SK-N-SH treated with all-trans-retinoic acid at 6 μM for 48 hours (cell line): ENCODE results near the gene SMARCC1.

Experiments used
- ATAC-seq: fragments of 200-7000 bp; cut with Tn5 transposase; 3 replicates; pipeline ENCODE4 v1.9.1; 2020; ENCODE audit warnings: mild to moderate bottlenecking, moderate library complexity
- ARNTL ChIP-seq: fragments of 450-650 bp; formaldehyde crosslinking; IDR thresholded peaks from 2 replicates; pipeline ENCODE4 v1.5.0; 2020; ENCODE audit warnings: low read depth, mild to moderate bottlenecking, moderate library complexity, borderline replicate concordance
- BACH2 ChIP-seq: fragments of 250-450 bp; sonication (Bioruptor Pico); IDR thresholded peaks from 2 replicates; pipeline ENCODE4 v1.9.0; 2021; ENCODE audit warnings: mild to moderate bottlenecking, borderline replicate concordance
- CREB5 ChIP-seq: fragments of 250-450 bp; sonication (Bioruptor Pico); IDR thresholded peaks from 2 replicates; pipeline ENCODE4 v1.5.1; 2020; ENCODE audit warnings: low read depth, mild to moderate bottlenecking, moderate library complexity
- CSDC2 ChIP-seq: fragments of 250-450 bp; sonication (Bioruptor Pico); IDR thresholded peaks from 2 replicates; pipeline ENCODE4 v1.5.0; 2020; ENCODE audit warnings: mild to moderate bottlenecking, moderate library complexity
- CSRNP3 ChIP-seq: fragments of 250-450 bp; sonication (Bioruptor Pico); IDR thresholded peaks from 2 replicates; pipeline ENCODE4 v1.5.1; 2021; ENCODE audit warnings: mild to moderate bottlenecking, moderate library complexity
- ESRRG ChIP-seq: fragments of 250-450 bp; sonication (Bioruptor Pico); IDR thresholded peaks from 2 replicates; pipeline ENCODE4 v1.6.1; 2021; ENCODE audit warnings: mild to moderate bottlenecking
- GLIS3 ChIP-seq: fragments of 250-450 bp; sonication (Bioruptor Pico); IDR thresholded peaks from 2 replicates; pipeline ENCODE4 v1.5.0; 2020; ENCODE audit warnings: mild to moderate bottlenecking, moderate library complexity
- ISL1 ChIP-seq: fragments of 250-450 bp; sonication (Bioruptor Pico); IDR thresholded peaks from 2 replicates; pipeline ENCODE4 v2.1.2; 2022; ENCODE audit warnings: mild to moderate bottlenecking, moderate library complexity
- OSR1 ChIP-seq: fragments of 250-450 bp; sonication (Bioruptor Pico); IDR thresholded peaks from 2 replicates; pipeline ENCODE4 v1.8.0; 2022; ENCODE audit warnings: moderate library complexity, mild to moderate bottlenecking, inconsistent platforms
- PATZ1 ChIP-seq: fragments of 250-450 bp; sonication (Bioruptor Pico); IDR thresholded peaks from 2 replicates; pipeline ENCODE4 v1.8.0; 2020; ENCODE audit warnings: mild to moderate bottlenecking, moderate library complexity, borderline replicate concordance
- POU6F1 ChIP-seq: fragments of 250-450 bp; sonication (Bioruptor Pico); IDR thresholded peaks from 2 replicates; pipeline ENCODE4 v1.8.0; 2021; ENCODE audit warnings: low read depth, mild to moderate bottlenecking, moderate library complexity, borderline replicate concordance
- PPARA ChIP-seq: fragments of 250-450 bp; sonication (Bioruptor Pico); IDR thresholded peaks from 2 replicates; pipeline ENCODE4 v1.5.0; 2020; ENCODE audit warnings: mild to moderate bottlenecking, borderline replicate concordance
- RARB ChIP-seq: fragments of 250-450 bp; sonication (Bioruptor Pico); IDR thresholded peaks from 2 replicates; pipeline ENCODE4 v1.8.0; 2021; ENCODE audit warnings: mild to moderate bottlenecking, moderate library complexity
- SNAI2 ChIP-seq: fragments of 250-450 bp; sonication (Bioruptor Pico); IDR thresholded peaks from 2 replicates; pipeline ENCODE4 v1.5.0; 2020; ENCODE audit warnings: mild to moderate bottlenecking, moderate library complexity
- TCF4 ChIP-seq: fragments of 250-450 bp; sonication (Bioruptor Pico); IDR thresholded peaks from 2 replicates; pipeline ENCODE4 v1.8.0; 2021; ENCODE audit warnings: mild to moderate bottlenecking, moderate library complexity, borderline replicate concordance
- TOX ChIP-seq: fragments of 250-450 bp; sonication (Bioruptor Pico); IDR thresholded peaks from 2 replicates; pipeline ENCODE4 v1.8.0; 2021; ENCODE audit warnings: mild to moderate bottlenecking, moderate library complexity, borderline replicate concordance
- ZC3H10 ChIP-seq: fragments of 250-450 bp; sonication (Bioruptor Pico); IDR thresholded peaks from 2 replicates; pipeline ENCODE4 v1.5.1; 2021; ENCODE audit warnings: mild to moderate bottlenecking, moderate library complexity
- ZFP3 ChIP-seq: fragments of 250-450 bp; sonication (Bioruptor Pico); IDR thresholded peaks from 2 replicates; pipeline ENCODE4 v1.5.0; 2020; ENCODE audit warnings: mild to moderate bottlenecking, moderate library complexity
- ZFP30 ChIP-seq: fragments of 450-650 bp; formaldehyde crosslinking; IDR thresholded peaks from 2 replicates; pipeline ENCODE4 v1.5.0; 2022; ENCODE audit warnings: mild to moderate bottlenecking, moderate library complexity
- ZNF565 ChIP-seq: fragments of 450-650 bp; formaldehyde crosslinking; conservative IDR thresholded peaks from 2 replicates; pipeline ENCODE4 v1.5.0; 2020; ENCODE audit warnings: low read depth, mild to moderate bottlenecking, moderate library complexity
- ZNF70 ChIP-seq: fragments of 450-650 bp; formaldehyde crosslinking; IDR thresholded peaks from 2 replicates; pipeline ENCODE4 v1.5.0; 2020; ENCODE audit warnings: mild to moderate bottlenecking, moderate library complexity
- ZNF8 ChIP-seq: fragments of 450-650 bp; formaldehyde crosslinking; IDR thresholded peaks from 2 replicates; pipeline ENCODE4 v1.5.0; 2020; ENCODE audit warnings: mild to moderate bottlenecking, moderate library complexity

Gene SMARCC1

GRCh38 chr3:47804577-47804976 is 22.9 kb upstream of the SMARCC1 start (continued):
- no peak for TF ChIP-seq ESRRG (CRISPR knock-in tag)
- TF ChIP-seq PPARA (CRISPR knock-in tag) = no peak
- TF ChIP-seq SNAI2 (CRISPR knock-in tag) = no peak
- no peak for TF ChIP-seq ZC3H10

GRCh38 chr3:47803480-47804025 is 21.9 kb upstream of the SMARCC1 start:
- no peak for TF ChIP-seq ZNF8
- no peak for TF ChIP-seq CREB5 (CRISPR knock-in tag)
- no peak for TF ChIP-seq ZFP3 (CRISPR knock-in tag)
- no peak for TF ChIP-seq ZNF565
- TF ChIP-seq ZNF70 = no peak
- no peak for TF ChIP-seq ARNTL (CRISPR knock-in tag)
- no peak for TF ChIP-seq TOX (CRISPR knock-in tag)
- no peak; the same call in 2 of the 3 replicates for ATAC-seq

- peak; percentile 92 for ATAC-seq
- TF ChIP-seq ESRRG (CRISPR knock-in tag) = no peak
- no peak for TF ChIP-seq GLIS3 (CRISPR knock-in tag)
- no peak for TF ChIP-seq ZNF70
- TF ChIP-seq TCF4 (CRISPR knock-in tag) = no peak
- TF ChIP-seq ZFP30 (CRISPR knock-in tag) = no peak
- no peak for TF ChIP-seq ZC3H10
- no peak for TF ChIP-seq PPARA (CRISPR knock-in tag)
- no peak for TF ChIP-seq ZNF565
- no peak for TF ChIP-seq OSR1 (CRISPR knock-in tag)
- no peak for TF ChIP-seq ISL1 (CRISPR knock-in tag)
- TF ChIP-seq ZFP3 (CRISPR knock-in tag) = no peak
- no peak for TF ChIP-seq TOX (CRISPR knock-in tag)
- TF ChIP-seq BACH2 (CRISPR knock-in tag) = no peak
- TF ChIP-seq ARNTL (CRISPR knock-in tag) = no peak
- no peak for TF ChIP-seq SNAI2 (CRISPR knock-in tag)
- no peak for TF ChIP-seq CSDC2 (CRISPR knock-in tag)
- TF ChIP-seq CSRNP3 (CRISPR knock-in tag) = no peak
- no peak for TF ChIP-seq RARB (CRISPR knock-in tag)
- TF ChIP-seq POU6F1 (CRISPR knock-in tag) = no peak
Observed at GRCh38 chr3:47802734-47803479, 21.2 kb upstream of the SMARCC1 start, which contains the start of gene DHX30. TSS of gene DHX30 (plus strand) at chr3:47803138. CDS start at chr3:47810684, 7,546 bp downstream.

GRCh38 chr3:47799733-47800132 is 18.0 kb upstream of the SMARCC1 start:
- ATAC-seq = no peak
- no peak for TF ChIP-seq TOX (CRISPR knock-in tag)
- TF ChIP-seq ZNF8 = no peak
- no peak for TF ChIP-seq ZNF565
- no peak for TF ChIP-seq CREB5 (CRISPR knock-in tag)
- no peak for TF ChIP-seq PATZ1 (CRISPR knock-in tag)
- TF ChIP-seq BACH2 (CRISPR knock-in tag) = no peak
- TF ChIP-seq PPARA (CRISPR knock-in tag) = no peak
- no peak for TF ChIP-seq CSRNP3 (CRISPR knock-in tag)
- TF ChIP-seq ZC3H10 = no peak
- no peak for TF ChIP-seq POU6F1 (CRISPR knock-in tag)
- TF ChIP-seq, all 23 proteins: peak for 0
